ENCODE measurements around the gene ITFG1.
"Not testable (repeated sequence)": the region's sequence is repeated elsewhere in the genome, so short reads cannot be mapped to it uniquely, and the experiment has no call there.

ITFG1 gene

DNA sequence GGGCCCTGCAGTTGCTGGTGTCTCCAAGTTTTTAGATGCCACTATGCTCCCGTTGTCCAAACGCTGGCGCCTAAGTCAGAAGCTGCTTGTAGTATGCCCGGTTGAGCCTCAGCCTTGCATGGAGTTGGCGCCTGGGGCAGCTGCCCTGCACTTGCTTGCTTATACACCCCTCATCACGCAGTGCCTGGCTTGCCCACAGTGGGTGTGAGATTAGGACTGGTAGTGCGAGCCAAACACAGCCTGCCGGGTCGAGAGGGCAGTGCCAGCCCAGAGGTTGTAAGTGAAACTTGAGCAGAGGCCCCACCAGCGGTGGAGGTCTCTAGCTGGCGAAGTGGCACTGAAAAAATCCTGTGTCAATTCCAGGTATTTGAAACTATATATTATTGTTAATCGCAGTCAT lies 90.3 kb downstream of the ITFG1 start:
- Mint-ChIP-seq H3K36me3 (ENCODE audit: low read depth) (peaks cover 30% of the 10 kb centered on the region), H3K27me3 (ENCODE audit: low read depth) (no peaks in the 10 kb centered on the region), H3K27ac (no peak overlapping the region), H3K4me3 (no peak overlapping the region), H3K4me1 (ENCODE audit: low read depth) (peaks cover 3% of the 10 kb centered on the region), H3K9me3 (peaks cover 18% of the 10 kb centered on the region)
- no peak for DNase-seq (ENCODE audit: low spot score)

DNA sequence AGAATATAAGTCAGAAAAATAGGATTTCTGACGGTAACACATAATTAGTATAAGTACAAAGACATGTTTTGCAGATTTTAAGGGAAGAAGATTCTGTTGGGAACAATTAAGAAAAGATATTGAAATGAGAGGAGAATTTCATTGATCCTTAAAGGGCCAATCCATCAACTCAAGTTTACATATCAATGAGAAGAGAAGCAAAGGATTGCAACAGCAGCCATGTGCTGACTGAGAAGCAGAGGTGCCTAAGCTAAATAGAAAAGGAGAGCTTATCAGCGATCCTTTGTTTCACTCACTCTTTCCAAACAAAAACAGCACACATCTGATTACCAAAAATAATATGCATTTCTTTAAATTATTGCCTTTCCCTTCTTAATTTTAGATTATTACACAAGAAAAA lies 94.6 kb downstream of the ITFG1 start:
- Mint-ChIP-seq H3K4me1 (ENCODE audit: low read depth) (peaks cover 2% of the 10 kb centered on the region), H3K27ac (no peak overlapping the region), H3K27me3 (ENCODE audit: low read depth) (no peaks in the 10 kb centered on the region), H3K36me3 (ENCODE audit: low read depth) (peaks cover 13% of the 10 kb centered on the region), H3K9me3 (peaks cover 10% of the 10 kb centered on the region), H3K4me3 (no peak overlapping the region)
- no peak for DNase-seq (ENCODE audit: low spot score)

DNA sequence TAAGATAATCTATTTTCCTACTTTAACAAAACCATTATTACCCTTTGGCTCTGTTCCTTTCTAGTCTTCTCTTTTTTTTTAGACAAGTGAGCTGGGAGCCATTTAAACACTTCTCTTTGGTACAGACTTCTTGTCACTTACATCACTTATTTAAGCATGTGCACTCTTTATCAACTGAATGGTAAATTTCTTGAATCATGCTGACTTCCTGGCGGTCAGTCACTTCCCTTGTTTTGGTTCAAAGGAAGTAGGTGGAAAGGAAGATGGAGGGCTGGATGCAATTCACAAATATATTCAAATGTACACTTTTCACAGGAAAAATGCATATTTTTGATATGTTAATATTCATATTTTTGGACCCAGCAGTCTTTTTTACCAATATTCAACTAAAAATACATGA lies 97.1 kb downstream of the ITFG1 start:
- H3K4me1 Mint-ChIP-seq (ENCODE audit: low read depth), result peaks cover 2% of the 10 kb centered on the region

DNA sequence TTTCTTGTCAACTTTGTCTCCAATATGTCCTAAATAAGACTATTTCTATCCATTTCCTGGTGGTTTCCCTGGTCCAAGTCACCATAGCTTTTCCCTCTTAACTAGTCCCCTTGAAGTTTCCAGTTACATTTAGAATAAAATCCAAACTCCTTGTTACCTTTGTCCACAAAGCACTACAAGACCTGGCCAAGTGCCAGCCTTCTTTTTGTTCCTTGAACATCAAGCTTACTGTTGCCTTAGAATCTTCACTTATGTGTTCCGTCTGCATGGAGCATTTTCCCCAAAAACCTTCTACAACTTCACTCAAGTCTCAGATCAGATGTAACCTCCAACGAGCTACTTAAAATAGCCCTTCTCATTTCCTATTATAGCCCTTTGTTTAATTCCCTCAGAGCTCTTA lies 101.4 kb downstream of the ITFG1 start:
- Mint-ChIP-seq H3K36me3 (ENCODE audit: low read depth) (peaks cover 8% of the 10 kb centered on the region), H3K9me3 (peaks cover 3% of the 10 kb centered on the region), H3K4me1 (ENCODE audit: low read depth) (peaks cover 2% of the 10 kb centered on the region), H3K27ac (no peak overlapping the region), H3K4me3 (no peak overlapping the region), H3K27me3 (ENCODE audit: low read depth) (no peaks in the 10 kb centered on the region)
- no peak for DNase-seq (ENCODE audit: low spot score)

More for the DNA sequence above, 97.1 kb downstream of the ITFG1 start:
- DNase-seq (ENCODE audit: low spot score), result no peak
- no peak overlapping the region for H3K27ac Mint-ChIP-seq
- no peaks in the 10 kb centered on the region for H3K9me3 Mint-ChIP-seq
- H3K27me3 Mint-ChIP-seq (ENCODE audit: low read depth), result no peaks in the 10 kb centered on the region
- peaks cover 4% of the 10 kb centered on the region for H3K36me3 Mint-ChIP-seq (ENCODE audit: low read depth)
- H3K4me3 Mint-ChIP-seq, result no peak overlapping the region

DNA sequence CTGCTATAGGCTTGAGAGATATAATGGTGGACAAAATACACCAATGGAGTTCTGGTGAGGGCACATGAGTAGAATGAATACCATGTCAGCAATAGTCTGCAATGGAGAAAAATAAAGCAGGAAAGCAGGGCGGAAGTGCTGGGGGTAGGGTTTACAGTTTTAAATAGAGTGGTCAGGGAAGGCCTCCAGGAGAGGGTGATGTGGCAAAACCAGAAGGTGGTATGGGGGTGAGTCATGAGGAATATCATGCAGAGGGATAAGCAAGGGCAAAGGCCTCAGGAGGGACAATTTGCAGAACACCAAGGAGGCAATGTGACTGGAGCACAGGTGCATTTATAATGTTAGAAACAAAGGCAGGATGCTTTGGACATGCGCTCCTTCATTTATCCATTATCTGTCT lies 102.0 kb downstream of the ITFG1 start:
- Mint-ChIP-seq H3K4me3 (no peak overlapping the region), H3K36me3 (ENCODE audit: low read depth) (peaks cover 8% of the 10 kb centered on the region), H3K4me1 (ENCODE audit: low read depth) (peaks cover 2% of the 10 kb centered on the region), H3K9me3 (peaks cover 10% of the 10 kb centered on the region), H3K27ac (no peak overlapping the region), H3K27me3 (ENCODE audit: low read depth) (no peaks in the 10 kb centered on the region)
- no peak for DNase-seq (ENCODE audit: low spot score)

DNA sequence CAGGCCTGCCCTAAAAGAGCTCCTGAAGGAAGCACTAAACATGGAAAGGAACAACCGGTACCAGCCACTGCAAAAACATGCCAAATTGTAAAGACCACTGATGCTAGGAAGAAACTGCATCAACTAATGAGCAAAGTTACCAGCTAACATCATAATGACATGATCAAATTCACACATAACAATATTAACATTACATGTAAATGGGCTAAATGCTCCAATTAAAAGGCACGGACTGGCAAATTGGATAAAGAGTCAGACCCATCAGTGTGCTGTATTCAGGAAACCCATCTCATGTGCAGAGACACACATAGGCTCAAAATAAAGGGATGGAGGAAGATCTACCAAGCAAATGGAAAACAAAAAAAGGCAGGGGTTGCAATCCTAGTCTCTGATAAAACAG lies 111.8 kb downstream of the ITFG1 start:
- H3K4me3 Mint-ChIP-seq; H3K4me1 Mint-ChIP-seq (ENCODE audit: low read depth); H3K27me3 Mint-ChIP-seq (ENCODE audit: low read depth); H3K36me3 Mint-ChIP-seq (ENCODE audit: low read depth); DNase-seq (ENCODE audit: low spot score); H3K27ac Mint-ChIP-seq: not testable (repeated sequence)
- peaks cover 56% of the 10 kb centered on the region for H3K9me3 Mint-ChIP-seq

DNA sequence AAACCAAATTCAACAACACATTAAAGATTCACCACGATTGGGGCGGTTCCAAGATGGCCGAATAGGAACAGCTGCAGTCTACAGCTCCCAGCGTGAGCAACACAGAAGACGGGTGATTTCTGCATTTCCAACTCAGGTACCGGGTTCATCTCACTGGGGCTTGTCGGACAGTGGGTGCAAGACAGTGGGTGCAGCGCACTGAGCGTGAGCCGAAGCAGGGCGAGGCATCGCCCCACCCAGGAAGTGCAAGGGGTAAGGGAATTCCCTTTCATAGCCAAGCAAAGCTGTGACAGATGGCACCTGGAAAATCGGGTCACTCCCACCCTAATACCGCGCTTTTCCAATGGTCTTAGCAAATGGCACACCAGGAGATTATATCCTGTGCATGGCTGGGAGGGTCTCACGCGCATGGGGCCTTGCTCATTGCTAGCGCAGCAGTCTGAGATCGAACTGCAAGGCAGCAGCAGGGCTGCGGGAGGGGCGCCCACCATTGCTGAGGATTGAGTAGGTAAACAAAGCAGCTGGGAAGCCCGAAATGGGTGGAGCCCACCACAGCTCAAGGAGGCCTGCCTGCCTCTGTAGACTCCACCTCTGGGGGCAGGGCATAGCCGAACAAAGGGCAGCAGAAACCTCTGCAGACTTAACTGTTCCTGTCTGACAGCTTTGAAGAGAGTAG lies 113.7 kb downstream of the ITFG1 start:
- peaks cover 46% of the 10 kb centered on the region for H3K9me3 Mint-ChIP-seq
- H3K27ac Mint-ChIP-seq; H3K27me3 Mint-ChIP-seq (ENCODE audit: low read depth); H3K4me3 Mint-ChIP-seq; H3K4me1 Mint-ChIP-seq (ENCODE audit: low read depth); DNase-seq (ENCODE audit: low spot score); H3K36me3 Mint-ChIP-seq (ENCODE audit: low read depth): not testable (repeated sequence)

DNA sequence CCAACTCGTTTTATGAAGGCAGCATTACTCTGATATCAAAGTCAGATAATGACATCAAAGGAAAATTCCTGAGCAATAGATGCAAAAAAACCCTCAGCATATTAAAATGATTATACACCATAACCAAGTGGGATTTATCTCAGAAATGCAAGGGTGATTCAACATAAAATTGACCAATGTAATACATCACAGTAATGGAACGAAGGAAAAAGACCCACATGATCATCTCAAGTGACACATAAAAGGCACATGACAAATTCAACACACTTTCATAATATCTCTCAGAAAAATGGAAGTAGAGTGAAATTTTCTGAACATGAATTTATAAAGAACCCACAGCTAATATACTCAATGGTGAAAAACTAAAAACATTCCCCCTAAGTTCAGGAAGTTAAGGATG lies 118.8 kb downstream of the ITFG1 start:
- no peak for DNase-seq (ENCODE audit: low spot score)
- Mint-ChIP-seq H3K9me3 (peaks cover 36% of the 10 kb centered on the region), H3K4me1 (ENCODE audit: low read depth) (no peaks in the 10 kb centered on the region), H3K27ac (no peak overlapping the region), H3K27me3 (ENCODE audit: low read depth) (no peaks in the 10 kb centered on the region), H3K36me3 (ENCODE audit: low read depth) (peaks cover 18% of the 10 kb centered on the region), H3K4me3 (no peak overlapping the region)

DNA sequence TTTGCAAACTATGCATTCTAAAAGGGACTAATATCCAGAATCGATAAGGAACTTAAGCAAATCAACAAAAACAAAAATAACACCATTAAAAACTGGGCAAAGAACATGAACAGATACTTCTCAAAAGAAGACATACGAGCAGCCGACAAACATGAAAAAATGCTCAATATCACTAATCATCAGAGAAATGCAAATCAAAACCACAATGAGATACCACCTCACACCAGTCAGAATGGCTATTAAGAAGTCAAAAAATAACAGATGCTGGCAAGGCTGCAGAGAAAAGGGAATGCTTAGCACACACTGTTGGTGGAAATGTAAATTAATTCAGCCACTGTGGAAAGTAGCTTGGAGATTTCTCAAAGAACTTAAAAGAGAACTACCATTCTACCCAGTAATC lies 130.3 kb downstream of the ITFG1 start:
- not testable (repeated sequence) for H3K4me3 Mint-ChIP-seq; DNase-seq (ENCODE audit: low spot score); H3K36me3 Mint-ChIP-seq (ENCODE audit: low read depth); H3K4me1 Mint-ChIP-seq (ENCODE audit: low read depth); H3K27me3 Mint-ChIP-seq (ENCODE audit: low read depth); H3K27ac Mint-ChIP-seq
- H3K9me3 Mint-ChIP-seq, result peaks cover 10% of the 10 kb centered on the region

DNA sequence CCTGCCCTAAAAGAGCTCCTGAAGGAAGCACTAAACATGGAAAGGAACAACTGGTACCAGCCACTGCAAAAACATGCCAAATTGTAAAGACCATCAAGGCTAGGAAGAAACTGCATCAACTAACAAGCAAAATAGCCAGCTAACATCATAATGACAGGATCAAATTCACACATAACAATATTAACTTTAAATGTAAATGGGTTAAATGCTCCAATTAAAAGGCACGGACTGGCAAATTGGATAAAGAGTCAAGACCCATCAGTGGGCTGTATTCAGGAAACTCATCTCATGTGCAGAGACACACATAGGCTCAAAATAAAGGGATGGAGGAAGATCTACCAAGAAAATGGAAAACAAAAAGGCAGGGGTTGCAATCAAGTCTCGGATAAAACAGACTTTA lies 136.6 kb downstream of the ITFG1 start:
- not testable (repeated sequence) for H3K27me3 Mint-ChIP-seq (ENCODE audit: low read depth); H3K4me3 Mint-ChIP-seq; DNase-seq (ENCODE audit: low spot score); H3K36me3 Mint-ChIP-seq (ENCODE audit: low read depth); H3K27ac Mint-ChIP-seq; H3K4me1 Mint-ChIP-seq (ENCODE audit: low read depth)
- H3K9me3 Mint-ChIP-seq, result peaks cover 17% of the 10 kb centered on the region

DNA sequence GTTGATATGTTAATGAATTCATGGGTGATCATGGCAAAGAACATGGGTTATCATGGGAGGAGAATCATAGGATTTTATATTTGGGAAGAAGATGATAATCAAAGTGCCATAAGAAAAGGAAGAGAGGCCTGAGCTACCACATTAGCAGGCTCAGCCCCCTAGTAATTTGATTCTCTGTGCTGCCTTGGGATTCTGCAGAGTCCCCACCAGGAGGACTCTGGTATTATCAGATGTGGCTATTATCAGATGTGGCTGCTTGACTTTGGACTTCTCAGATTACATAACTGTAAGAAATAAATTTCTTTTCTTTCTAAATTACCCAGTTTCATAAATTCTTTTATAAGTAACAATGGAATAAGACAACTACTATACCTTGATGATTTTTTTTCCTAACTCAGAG lies 137.6 kb downstream of the ITFG1 start:
- H3K27me3 Mint-ChIP-seq (ENCODE audit: low read depth), result no peaks in the 10 kb centered on the region
- H3K27ac Mint-ChIP-seq, result no peak overlapping the region
- no peak for DNase-seq (ENCODE audit: low spot score)
- peaks cover 17% of the 10 kb centered on the region for H3K9me3 Mint-ChIP-seq
- H3K4me1 Mint-ChIP-seq (ENCODE audit: low read depth), result peaks cover 2% of the 10 kb centered on the region
- H3K4me3 Mint-ChIP-seq, result no peak overlapping the region
- H3K36me3 Mint-ChIP-seq (ENCODE audit: low read depth), result no peaks in the 10 kb centered on the region

DNA sequence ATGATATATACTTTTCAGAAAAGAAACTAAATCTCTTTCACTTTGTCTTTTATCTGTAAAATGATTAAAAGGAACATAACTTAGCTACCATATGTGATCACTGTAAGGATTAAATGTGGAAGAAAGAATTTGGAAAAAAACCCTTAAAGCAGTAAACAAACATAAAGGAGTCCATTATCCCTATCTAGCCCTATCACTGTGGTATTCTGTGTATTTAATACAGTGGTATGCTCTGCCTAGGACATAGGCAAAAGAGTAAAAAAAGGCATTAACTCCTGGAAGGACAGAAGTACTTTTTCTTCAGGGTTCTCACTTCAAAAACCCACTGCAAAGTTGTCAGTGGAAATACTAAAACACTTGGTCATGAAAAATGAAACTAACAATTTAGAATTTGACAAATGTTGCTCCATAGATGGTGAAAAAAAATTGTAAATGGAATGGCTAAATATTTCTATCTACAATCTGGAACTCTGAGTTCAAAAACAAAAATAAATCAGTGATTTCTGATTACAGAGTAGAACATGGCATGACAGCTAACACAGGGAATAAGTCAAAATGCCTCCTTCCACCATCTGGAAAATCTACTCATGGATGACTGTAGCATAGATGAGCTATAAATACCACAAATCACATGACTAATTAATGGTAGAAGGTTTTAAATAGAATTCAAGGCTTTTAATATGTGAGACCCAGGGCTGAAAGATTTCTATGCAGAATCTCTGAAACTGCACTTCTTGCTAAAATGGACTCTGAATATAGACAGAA lies 140.1 kb downstream of the ITFG1 start:
- H3K27ac Mint-ChIP-seq, result no peak overlapping the region
- no peak overlapping the region for H3K4me3 Mint-ChIP-seq
- DNase-seq (ENCODE audit: low spot score), result no peak
- H3K4me1 Mint-ChIP-seq (ENCODE audit: low read depth), result peaks cover 2% of the 10 kb centered on the region
- H3K9me3 Mint-ChIP-seq, result peaks cover 12% of the 10 kb centered on the region
- H3K36me3 Mint-ChIP-seq (ENCODE audit: low read depth), result no peaks in the 10 kb centered on the region
- H3K27me3 Mint-ChIP-seq (ENCODE audit: low read depth), result no peaks in the 10 kb centered on the region

DNA sequence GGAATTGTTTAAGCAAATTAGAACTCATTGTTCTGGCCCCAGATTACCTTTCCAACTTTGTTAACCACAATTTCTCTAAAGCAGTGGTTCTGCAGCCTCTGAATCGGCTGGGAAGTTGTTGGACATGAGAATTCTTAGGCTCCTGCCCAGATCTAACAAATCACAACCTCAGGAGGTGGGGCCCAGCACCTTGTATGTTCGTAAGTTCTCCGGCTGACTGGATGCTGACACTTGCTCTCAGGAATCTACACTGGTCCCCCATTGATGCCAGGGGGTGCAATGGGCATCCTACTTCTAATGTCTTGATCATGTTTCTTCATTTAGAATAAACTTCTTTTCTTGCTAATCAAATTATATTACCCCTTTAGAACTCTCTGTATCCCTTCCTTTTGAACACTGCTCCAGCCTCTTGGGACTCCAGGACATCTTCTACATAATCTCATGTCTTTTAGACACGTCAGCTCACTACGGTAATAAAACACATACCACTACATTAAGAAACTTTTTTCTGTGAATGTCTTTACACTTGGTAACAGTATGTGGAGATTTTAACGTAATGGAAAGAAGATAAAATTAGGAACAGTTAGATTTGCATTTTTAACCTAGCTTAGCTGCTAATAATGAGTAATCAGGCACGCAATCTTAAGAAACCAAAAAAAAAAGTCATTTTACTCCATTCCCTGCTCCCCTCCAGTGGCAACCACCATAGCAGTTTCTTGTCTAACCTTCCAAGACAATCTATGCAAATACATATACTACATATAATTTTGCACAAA lies 143.2 kb downstream of the ITFG1 start:
- no peak overlapping the region for H3K4me3 Mint-ChIP-seq
- H3K27me3 Mint-ChIP-seq (ENCODE audit: low read depth), result no peaks in the 10 kb centered on the region
- H3K36me3 Mint-ChIP-seq (ENCODE audit: low read depth), result no peaks in the 10 kb centered on the region
- DNase-seq (ENCODE audit: low spot score), result no peak
- no peaks in the 10 kb centered on the region for H3K9me3 Mint-ChIP-seq
- H3K4me1 Mint-ChIP-seq (ENCODE audit: low read depth), result peaks cover 2% of the 10 kb centered on the region
- H3K27ac Mint-ChIP-seq, result no peak overlapping the region

DNA sequence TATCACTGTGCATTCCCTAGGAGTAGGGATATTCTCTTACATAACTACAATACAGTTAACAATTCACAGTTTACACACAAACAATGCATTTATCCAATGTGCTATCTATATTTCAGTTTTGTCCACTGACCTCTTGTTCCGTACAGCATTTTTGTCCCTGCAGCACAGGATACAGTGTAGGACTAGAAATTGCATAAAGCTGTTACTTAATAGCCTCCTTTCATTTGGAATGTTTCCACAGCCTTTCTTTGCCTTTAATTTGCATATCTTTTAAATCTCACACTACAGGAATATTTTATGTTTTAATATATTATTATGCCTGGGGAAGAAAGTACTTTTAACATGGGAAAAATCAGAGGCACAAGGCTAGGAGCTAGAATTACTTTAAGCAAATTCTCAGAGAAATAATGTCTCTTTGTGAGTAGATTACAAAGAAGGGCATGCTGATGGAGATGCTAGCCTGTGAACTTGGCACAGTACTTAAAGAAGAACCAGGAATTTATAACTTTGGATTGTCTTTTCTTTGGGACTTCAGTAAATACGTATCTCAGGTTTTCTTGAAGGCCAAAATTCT lies 144.3 kb downstream of the ITFG1 start:
- Mint-ChIP-seq H3K27me3 (ENCODE audit: low read depth) (no peaks in the 10 kb centered on the region), H3K4me1 (ENCODE audit: low read depth) (peaks cover 2% of the 10 kb centered on the region), H3K4me3 (no peak overlapping the region), H3K36me3 (ENCODE audit: low read depth) (no peaks in the 10 kb centered on the region), H3K27ac (no peak overlapping the region), H3K9me3 (no peaks in the 10 kb centered on the region)
- DNase-seq (ENCODE audit: low spot score), result no peak
